Measurements from ENCODE around the gene DIDO1. TPM values are rescaled to one million over a fixed set of nuclear protein-coding genes. Genes with fewer than 3 reads are reported as not detected.

DIDO1 gene
- total and polyA plus RNA-seq, 2 of the 13 experiments (the other 11 are each of a cell fraction or from before 2014, with no cell fraction given): 75.0 to 75.1 TPM

DNA sequence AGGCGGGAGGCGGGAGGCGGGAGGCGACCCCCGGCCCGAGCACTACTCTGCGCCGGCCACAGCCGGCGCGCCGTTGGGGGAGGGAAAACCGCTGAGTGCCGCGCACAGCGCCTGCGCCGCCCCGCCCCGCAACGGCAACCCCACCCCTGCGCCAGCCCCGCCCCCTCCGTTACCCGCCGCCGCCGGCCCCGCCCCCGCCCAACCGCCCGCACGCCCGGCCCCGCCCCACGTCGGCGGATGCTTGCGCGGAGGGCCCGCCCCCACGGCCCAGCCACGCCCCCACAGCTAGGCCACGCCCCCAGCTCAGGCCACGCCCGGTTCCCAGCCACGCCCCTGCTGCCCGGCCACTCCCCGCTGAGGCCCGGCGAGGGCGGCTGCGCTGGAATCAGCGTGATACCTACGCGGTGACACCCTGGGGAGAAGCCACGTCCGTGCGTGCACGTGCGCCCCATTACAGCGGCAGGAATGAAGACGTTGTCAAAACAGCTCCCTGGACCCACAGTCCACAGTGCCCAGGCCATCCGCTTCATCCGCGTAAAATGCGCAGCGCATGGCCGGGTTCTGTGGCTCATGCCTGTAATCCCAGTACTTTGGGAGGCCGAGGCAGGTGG lies 64.5 kb downstream of the DIDO1 start, which contains the start of gene TCFL5 (continued):
- TF ChIP-seq, protein P1, sequence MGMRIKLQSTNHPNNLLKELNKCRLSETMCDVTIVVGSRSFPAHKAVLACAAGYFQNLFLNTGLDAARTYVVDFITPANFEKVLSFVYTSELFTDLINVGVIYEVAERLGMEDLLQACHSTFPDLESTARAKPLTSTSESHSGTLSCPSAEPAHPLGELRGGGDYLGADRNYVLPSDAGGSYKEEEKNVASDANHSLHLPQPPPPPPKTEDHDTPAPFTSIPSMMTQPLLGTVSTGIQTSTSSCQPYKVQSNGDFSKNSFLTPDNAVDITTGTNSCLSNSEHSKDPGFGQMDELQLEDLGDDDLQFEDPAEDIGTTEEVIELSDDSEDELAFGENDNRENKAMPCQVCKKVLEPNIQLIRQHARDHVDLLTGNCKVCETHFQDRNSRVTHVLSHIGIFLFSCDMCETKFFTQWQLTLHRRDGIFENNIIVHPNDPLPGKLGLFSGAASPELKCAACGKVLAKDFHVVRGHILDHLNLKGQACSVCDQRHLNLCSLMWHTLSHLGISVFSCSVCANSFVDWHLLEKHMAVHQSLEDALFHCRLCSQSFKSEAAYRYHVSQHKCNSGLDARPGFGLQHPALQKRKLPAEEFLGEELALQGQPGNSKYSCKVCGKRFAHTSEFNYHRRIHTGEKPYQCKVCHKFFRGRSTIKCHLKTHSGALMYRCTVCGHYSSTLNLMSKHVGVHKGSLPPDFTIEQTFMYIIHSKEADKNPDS (CRISPR knock-in tag; IDR thresholded peaks at IDR 0.05): no peak
- peak; percentile 47; the same call in 1 of the 2 replicates for TF ChIP-seq NR2C2 (CRISPR knock-in tag; IDR thresholded peaks at IDR 0.05; ENCODE audit: borderline replicate concordance)
- no peak for TF ChIP-seq ZNF672 (CRISPR knock-in tag; IDR thresholded peaks at IDR 0.05)
- TF ChIP-seq, protein P2, sequence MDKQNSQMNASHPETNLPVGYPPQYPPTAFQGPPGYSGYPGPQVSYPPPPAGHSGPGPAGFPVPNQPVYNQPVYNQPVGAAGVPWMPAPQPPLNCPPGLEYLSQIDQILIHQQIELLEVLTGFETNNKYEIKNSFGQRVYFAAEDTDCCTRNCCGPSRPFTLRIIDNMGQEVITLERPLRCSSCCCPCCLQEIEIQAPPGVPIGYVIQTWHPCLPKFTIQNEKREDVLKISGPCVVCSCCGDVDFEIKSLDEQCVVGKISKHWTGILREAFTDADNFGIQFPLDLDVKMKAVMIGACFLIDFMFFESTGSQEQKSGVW (CRISPR knock-in tag; IDR thresholded peaks at IDR 0.05; ENCODE audit: borderline replicate concordance): no peak
- TF ChIP-seq SMAD1 (CRISPR knock-in tag; IDR thresholded peaks at IDR 0.05; ENCODE audit: borderline replicate concordance, low read depth): peak; percentile 95; the same call in 1 of the 2 replicates
- TF ChIP-seq, protein P3, sequence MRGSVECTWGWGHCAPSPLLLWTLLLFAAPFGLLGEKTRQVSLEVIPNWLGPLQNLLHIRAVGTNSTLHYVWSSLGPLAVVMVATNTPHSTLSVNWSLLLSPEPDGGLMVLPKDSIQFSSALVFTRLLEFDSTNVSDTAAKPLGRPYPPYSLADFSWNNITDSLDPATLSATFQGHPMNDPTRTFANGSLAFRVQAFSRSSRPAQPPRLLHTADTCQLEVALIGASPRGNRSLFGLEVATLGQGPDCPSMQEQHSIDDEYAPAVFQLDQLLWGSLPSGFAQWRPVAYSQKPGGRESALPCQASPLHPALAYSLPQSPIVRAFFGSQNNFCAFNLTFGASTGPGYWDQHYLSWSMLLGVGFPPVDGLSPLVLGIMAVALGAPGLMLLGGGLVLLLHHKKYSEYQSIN (CRISPR knock-in tag; IDR thresholded peaks at IDR 0.05; ENCODE audit: borderline replicate concordance): no peak
- TF ChIP-seq PCBP2 (optimal IDR thresholded peaks at IDR 0.05; ENCODE audit: low read depth, low read length, poor library complexity, severe bottlenecking): no peak
- TF ChIP-seq KDM4B (CRISPR knock-in tag; IDR thresholded peaks at IDR 0.05): peak; percentile 81; the same call in 1 of the 2 replicates
- TF ChIP-seq, protein P4, sequence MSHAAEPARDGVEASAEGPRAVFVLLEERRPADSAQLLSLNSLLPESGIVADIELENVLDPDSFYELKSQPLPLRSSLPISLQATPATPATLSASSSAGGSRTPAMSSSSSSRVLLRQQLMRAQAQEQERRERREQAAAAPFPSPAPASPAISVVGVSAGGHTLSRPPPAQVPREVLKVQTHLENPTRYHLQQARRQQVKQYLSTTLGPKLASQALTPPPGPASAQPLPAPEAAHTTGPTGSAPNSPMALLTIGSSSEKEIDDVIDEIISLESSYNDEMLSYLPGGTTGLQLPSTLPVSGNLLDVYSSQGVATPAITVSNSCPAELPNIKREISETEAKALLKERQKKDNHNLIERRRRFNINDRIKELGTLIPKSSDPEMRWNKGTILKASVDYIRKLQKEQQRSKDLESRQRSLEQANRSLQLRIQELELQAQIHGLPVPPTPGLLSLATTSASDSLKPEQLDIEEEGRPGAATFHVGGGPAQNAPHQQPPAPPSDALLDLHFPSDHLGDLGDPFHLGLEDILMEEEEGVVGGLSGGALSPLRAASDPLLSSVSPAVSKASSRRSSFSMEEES (CRISPR knock-in tag; IDR thresholded peaks at IDR 0.05): peak; percentile 91
- 0 out of 2 replicates have a peak, but pooled peaks have one; percentile 87 for TF ChIP-seq ZNF720 (CRISPR knock-in tag; IDR thresholded peaks at IDR 0.05)
- TF ChIP-seq RORA (CRISPR knock-in tag; IDR thresholded peaks at IDR 0.05): no peak
- TF ChIP-seq TBX3 (IDR thresholded peaks at IDR 0.05; ENCODE audit: borderline replicate concordance): peak; percentile 91
- TF ChIP-seq TRIM24 (CRISPR knock-in tag; IDR thresholded peaks at IDR 0.05): no peak
- TF ChIP-seq, protein P5, sequence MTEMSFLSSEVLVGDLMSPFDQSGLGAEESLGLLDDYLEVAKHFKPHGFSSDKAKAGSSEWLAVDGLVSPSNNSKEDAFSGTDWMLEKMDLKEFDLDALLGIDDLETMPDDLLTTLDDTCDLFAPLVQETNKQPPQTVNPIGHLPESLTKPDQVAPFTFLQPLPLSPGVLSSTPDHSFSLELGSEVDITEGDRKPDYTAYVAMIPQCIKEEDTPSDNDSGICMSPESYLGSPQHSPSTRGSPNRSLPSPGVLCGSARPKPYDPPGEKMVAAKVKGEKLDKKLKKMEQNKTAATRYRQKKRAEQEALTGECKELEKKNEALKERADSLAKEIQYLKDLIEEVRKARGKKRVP (CRISPR knock-in tag; IDR thresholded peaks at IDR 0.05): 0 out of 4 replicates have a peak, but pooled peaks of 1 of the 2 experiments have one; percentile 7
- peak; percentile 81; the same call in 1 of the 2 replicates for TF ChIP-seq ZNF292 (CRISPR knock-in tag; IDR thresholded peaks at IDR 0.05; ENCODE audit: borderline replicate concordance, low read depth)
- TF ChIP-seq, protein P6, sequence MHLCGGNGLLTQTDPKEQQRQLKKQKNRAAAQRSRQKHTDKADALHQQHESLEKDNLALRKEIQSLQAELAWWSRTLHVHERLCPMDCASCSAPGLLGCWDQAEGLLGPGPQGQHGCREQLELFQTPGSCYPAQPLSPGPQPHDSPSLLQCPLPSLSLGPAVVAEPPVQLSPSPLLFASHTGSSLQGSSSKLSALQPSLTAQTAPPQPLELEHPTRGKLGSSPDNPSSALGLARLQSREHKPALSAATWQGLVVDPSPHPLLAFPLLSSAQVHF (CRISPR knock-in tag; IDR thresholded peaks at IDR 0.05): peak; percentile 67; the same call in 1 of the 2 replicates
- no peak for TF ChIP-seq MATR3 (CRISPR knock-in tag; IDR thresholded peaks at IDR 0.05)
- TF ChIP-seq, protein P7, sequence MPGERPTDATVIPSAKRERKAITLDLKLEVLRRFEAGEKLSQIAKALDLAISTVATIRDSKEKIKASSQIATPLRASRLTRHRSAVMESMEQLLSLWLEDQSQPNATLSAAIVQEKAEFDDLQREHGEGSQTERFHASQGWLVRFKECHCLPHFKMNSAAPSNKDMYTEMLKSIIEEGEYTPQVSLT (CRISPR knock-in tag; IDR thresholded peaks at IDR 0.05; ENCODE audit: borderline replicate concordance, low read depth): no peak
- peak; percentile 83; the same call in 1 of the 2 replicates for TF ChIP-seq ZZZ3 (CRISPR knock-in tag; IDR thresholded peaks at IDR 0.05; ENCODE audit: borderline replicate concordance)
- TF ChIP-seq ZMYM2 (CRISPR knock-in tag; IDR thresholded peaks at IDR 0.05): peak; percentile 94; the same call in 1 of the 2 replicates
- peak; percentile 96 for TF ChIP-seq CCDC6 (CRISPR knock-in tag; IDR thresholded peaks at IDR 0.05)

Data from HepG2 (cell line).